K562 (cell line): Measurements from ENCODE around the gene ACRV1. TPM values are rescaled to one million over a fixed set of nuclear protein-coding genes. Genes with fewer than 3 reads are reported as not detected.

Experiments used
- CBX2 ChIP-seq: fragments of 200-600 bp; sonication (generic); IDR thresholded peaks from one replicate; pipeline ENCODE4 v1.6.1; 2012; ENCODE audit warnings: mild to moderate bottlenecking, low read length, inconsistent platforms; ENCODE audit not compliant: insufficient read depth, poor library complexity, severe bottlenecking
- DPF2 ChIP-seq: fragments of 450-650 bp; IDR thresholded peaks from 2 replicates; pipeline ENCODE4 v1.6.1; 2016
- EGR1 ChIP-seq: fragments of 450-650 bp; conservative IDR thresholded peaks from 2 replicates; pipeline ENCODE4 v1.6.1; 2017; ENCODE audit warnings: mild to moderate bottlenecking
- FOXK1 ChIP-seq: sonication (generic); formaldehyde crosslinking; IDR thresholded peaks from 2 replicates; pipeline ENCODE4 v1.8.0; 2022; ENCODE audit warnings: missing genetic modification reagents, mild to moderate bottlenecking, borderline replicate concordance
- MXD1 ChIP-seq: fragments of 250-450 bp; sonication (Bioruptor Pico); IDR thresholded peaks from 2 replicates; pipeline ENCODE4 v1.8.0; 2021; ENCODE audit warnings: borderline replicate concordance, mild to moderate bottlenecking, moderate library complexity; ENCODE audit not compliant: poor library complexity, severe bottlenecking
- NCOA6 ChIP-seq: fragments of 450-650 bp; IDR thresholded peaks from 2 replicates; pipeline ENCODE4 v1.6.1; 2017; ENCODE audit warnings: mild to moderate bottlenecking
- NEUROD1 ChIP-seq: fragments of 150-350 bp; IDR thresholded peaks from 2 replicates; pipeline ENCODE4 v1.6.1; 2014; ENCODE audit warnings: borderline replicate concordance, low read length, low read depth; ENCODE audit not compliant: partially characterized antibody
- NR1H2 ChIP-seq: sonication (generic); formaldehyde crosslinking; IDR thresholded peaks from 2 replicates; pipeline ENCODE4 v1.4.0; 2020; ENCODE audit warnings: mild to moderate bottlenecking, missing genetic modification reagents
- NUFIP1 ChIP-seq: fragments of 450-650 bp; IDR thresholded peaks from 2 replicates; pipeline ENCODE4 v1.6.1; 2018; ENCODE audit not compliant: partially characterized antibody
- OTX1 ChIP-seq: fragments of 450-650 bp; formaldehyde crosslinking; IDR thresholded peaks from 2 replicates; pipeline ENCODE4 v1.4.0; 2022; ENCODE audit warnings: mild to moderate bottlenecking
- POLR2G ChIP-seq: fragments of 200-400 bp; formaldehyde crosslinking; IDR thresholded peaks from 2 replicates; pipeline ENCODE4 v1.6.1; 2017; ENCODE audit warnings: low read depth, mild to moderate bottlenecking, antibody characterized with exemption, low read length, moderate library complexity
- RHOXF2B ChIP-seq: fragments of 250-450 bp; sonication (Bioruptor Pico); conservative IDR thresholded peaks from 2 replicates; pipeline ENCODE4 v1.5.1; 2021
- SFPQ ChIP-seq: fragments of 200-400 bp; formaldehyde crosslinking; IDR thresholded peaks from 2 replicates; pipeline ENCODE4 v1.6.1; 2017; ENCODE audit warnings: mild to moderate bottlenecking, low read depth, low read length, moderate library complexity
- STAT5B ChIP-seq: fragments of 250-450 bp; sonication (Bioruptor Pico); IDR thresholded peaks from 2 replicates; pipeline ENCODE4 v1.8.0; 2021; ENCODE audit warnings: mild to moderate bottlenecking, inconsistent platforms
- TCF7 ChIP-seq: sonication (generic); IDR thresholded peaks from 2 replicates; pipeline ENCODE4 v1.6.1; 2016; ENCODE audit warnings: antibody characterized with exemption, borderline replicate concordance
- TSC22D4 ChIP-seq: fragments of 450-650 bp; IDR thresholded peaks from 2 replicates; pipeline ENCODE4 v1.6.1; 2016; ENCODE audit warnings: missing genetic modification characterization, missing biosample characterization, control low read depth
- YBX1 ChIP-seq: fragments of 450-650 bp; IDR thresholded peaks from 2 replicates; pipeline ENCODE4 v1.7.1; 2016; ENCODE audit warnings: mild to moderate bottlenecking
- ZBTB17 ChIP-seq: fragments of 450-650 bp; formaldehyde crosslinking; IDR thresholded peaks from 2 replicates; pipeline ENCODE4 v1.4.0; 2020; ENCODE audit warnings: mild to moderate bottlenecking
- ZBTB9 ChIP-seq: fragments of 450-650 bp; formaldehyde crosslinking; IDR thresholded peaks from 2 replicates; pipeline ENCODE4 v1.4.0; 2020; ENCODE audit warnings: mild to moderate bottlenecking, moderate library complexity
- ZC3H11A ChIP-seq: IDR thresholded peaks from 2 replicates; pipeline ENCODE4 v1.6.1; 2012; ENCODE audit warnings: low read depth, low read length, improper control_type of control experiment
- ZC3H8 ChIP-seq: fragments of 450-650 bp; IDR thresholded peaks from 2 replicates; pipeline ENCODE4 v1.6.1; 2017
- ZNF174 ChIP-seq: fragments of 250-450 bp; sonication (Bioruptor Pico); IDR thresholded peaks from 2 replicates; pipeline ENCODE4 v1.4.0; 2020; ENCODE audit warnings: mild to moderate bottlenecking
- ZNF217 ChIP-seq: sonication (generic); formaldehyde crosslinking; IDR thresholded peaks from 2 replicates; pipeline ENCODE4 v1.8.0; 2022; ENCODE audit warnings: mild to moderate bottlenecking, missing genetic modification reagents
- ZNF263 ChIP-seq: sonication (generic); formaldehyde crosslinking; IDR thresholded peaks from 2 replicates; pipeline ENCODE4 v1.8.0; 2022; ENCODE audit warnings: mild to moderate bottlenecking, missing genetic modification reagents, borderline replicate concordance
- ZNF431 ChIP-seq: sonication (generic); formaldehyde crosslinking; IDR thresholded peaks from 2 replicates; pipeline ENCODE4 v1.8.0; 2022; ENCODE audit warnings: mild to moderate bottlenecking, missing genetic modification reagents
- ZNF584 ChIP-seq: fragments of 200-800 bp; sonication (Bioruptor generic); IDR thresholded peaks from 2 replicates; pipeline ENCODE4 v1.6.1; 2016; ENCODE audit warnings: low read depth, mild to moderate bottlenecking, missing genetic modification characterization, missing compliant biosample characterization
- ZNF695 ChIP-seq: fragments of 450-650 bp; formaldehyde crosslinking; IDR thresholded peaks from 2 replicates; pipeline ENCODE4 v1.4.0; 2020; ENCODE audit warnings: mild to moderate bottlenecking, moderate library complexity
- polyA plus RNA-seq, 8 experiments: library from polyadenylated mRNA; depleted of rRNA in 4 of 8; stranded (reverse) in 5 of 8; unstranded in 3 of 8; fragments of >200 nt; fragmentation: Nextera tagmentation in 2 of 8; fragmentation: Illumina TruSeq in 1 of 8; extraction: Ambion mirVana in 2 of 8; extraction: Trizol in 1 of 8; gene quantifications; 2 replicates each; pipeline versions ENCODE4 v1.2.1 to v1.2.3, GENCODE V29; 2011 to 2014; ENCODE audit warnings: inconsistent platforms in 1 of 8, missing spikeins in 1 of 8
- total RNA-seq, 7 experiments: library from RNA; depleted of rRNA in 6 of 7; stranded (reverse); fragments of >200 nt in 6 of 7; fragmentation: Illumina TruSeq in 2 of 7; extraction: Trizol in 2 of 7; gene quantifications; 2 replicates each; pipeline versions ENCODE4 v1.2.1 to v1.2.3, GENCODE V29; 2011 to 2021; ENCODE audit warnings: low replicate concordance in 1 of 7

Gene ACRV1
- total and polyA plus RNA-seq, 9 of the 15 experiments (the other 6 are each of a cell fraction or from before 2014, with no cell fraction given), result 0.22 to 0.25 TPM; not detected in 7

GRCh38 chr11:125625630-125626287 is 54.9 kb downstream of the ACRV1 start (continued):
- TF ChIP-seq ZNF584 (CRISPR knock-in tag) (peak; percentile 65; the same call in 1 of the 2 replicates), RHOXF2B (CRISPR knock-in tag) (no peak), TSC22D4 (tag) (no peak), ZBTB9 (CRISPR knock-in tag) (peak; percentile 84), TCF7 (peak; percentile 72; the same call in 1 of the 2 replicates), ZBTB17 (CRISPR knock-in tag) (peak; percentile 76; the same call in 1 of the 2 replicates), EGR1 (peak; percentile 90), ZC3H8 (peak; percentile 85; the same call in 1 of the 2 replicates), ZNF263 (no peak; the same call in 1 of the 2 replicates), ZNF695 (CRISPR knock-in tag) (no peak; the same call in 1 of the 2 replicates), ZNF174 (no peak), FOXK1 (no peak), MXD1 (CRISPR knock-in tag) (peak; percentile 11), ZNF217 (CRISPR knock-in tag) (no peak), YBX1 (no peak), DPF2 (peak; percentile 60; the same call in 1 of the 2 replicates), ZNF431 (no peak), NR1H2 (CRISPR knock-in tag) (no peak), ZC3H11A (0 out of 2 replicates have a peak, but pooled peaks have one; percentile 43), SFPQ (no peak), NCOA6 (no peak), NUFIP1 (no peak), OTX1 (CRISPR knock-in tag) (peak; percentile 92; the same call in 1 of the 2 replicates), CBX2 (no peak), NEUROD1 (peak; percentile 10), STAT5B (CRISPR knock-in tag) (no peak), POLR2G (peak; percentile 98)
